Keratinocyte (primary cell): Measurements from ENCODE around the gene ADAM12. TPM values are rescaled to one million over a fixed set of nuclear protein-coding genes. Genes with fewer than 3 reads are reported as not detected.

Experiments
- DNase-seq: peaks from one replicate; pipeline ENCODE4 v3.0.0-alpha.2; 2011; ENCODE audit warnings: low read depth, missing footprints, low spot score
- FAIRE-seq: peaks from 2 replicates; lab custom pipeline; 2011; peaks lifted over from hg19 to GRCh38; lab: Jason Lieb, UNC
- H2AFZ ChIP-seq: 2 replicates; pipeline ENCODE4 v1.6.0; 2012; ENCODE audit warnings: low read length, control low read depth, inconsistent platforms; ENCODE audit not compliant: control insufficient read depth
- H3K27ac ChIP-seq: 2 replicates; pipeline ENCODE4 v1.5.1; 2011; ENCODE audit warnings: low read length; ENCODE audit not compliant: control insufficient read depth, insufficient read depth
- H3K27me3 ChIP-seq: 3 replicates; pipeline ENCODE4 v1.6.0; 2011; ENCODE audit warnings: low read length; ENCODE audit not compliant: control insufficient read depth, insufficient read depth; ENCODE audit errors: extremely low read depth
- H3K36me3 ChIP-seq, 2 experiments: 2 replicates in 1 of 2; 3 replicates in 1 of 2; pipeline ENCODE4 v1.5.1; 2011; ENCODE audit warnings: low read length in 2 of 2, mild to moderate bottlenecking in 1 of 2; ENCODE audit not compliant: control insufficient read depth in 2 of 2, insufficient read depth in 2 of 2; ENCODE audit errors: extremely low read depth in 1 of 2
- H3K4me1 ChIP-seq: 3 replicates; pipeline ENCODE4 v1.5.1; 2011; ENCODE audit warnings: low read length; ENCODE audit not compliant: control insufficient read depth, insufficient read depth; ENCODE audit errors: extremely low read depth
- H3K4me2 ChIP-seq: 3 replicates; pipeline ENCODE4 v1.6.0; 2011; ENCODE audit warnings: low read depth, low read length; ENCODE audit not compliant: control insufficient read depth, insufficient read depth; ENCODE audit errors: extremely low read depth
- H3K4me3 ChIP-seq, 3 experiments: fragments of 200-600 bp in 1 of 3; sonication (generic) in 1 of 3; 2 replicates in 2 of 3; 3 replicates in 1 of 3; pipeline ENCODE4 v1.5.1; 2011 to 2016; ENCODE audit warnings: low read length in 3 of 3, mild to moderate bottlenecking in 3 of 3, control low read depth in 2 of 3, inconsistent platforms in 1 of 3, low read depth in 1 of 3, mixed read lengths in 1 of 3, mixed run types in 1 of 3, moderate library complexity in 1 of 3; ENCODE audit not compliant: control insufficient read depth in 2 of 3, insufficient read depth in 2 of 3; ENCODE audit errors: extremely low read depth in 1 of 3
- H3K79me2 ChIP-seq: 2 replicates; pipeline ENCODE4 v1.6.0; 2012; ENCODE audit warnings: low read length; ENCODE audit not compliant: control insufficient read depth, insufficient read depth
- H3K9ac ChIP-seq: 3 replicates; pipeline ENCODE4 v1.6.0; 2011; ENCODE audit warnings: low read length; ENCODE audit not compliant: control insufficient read depth, insufficient read depth; ENCODE audit errors: extremely low read depth
- H3K9me1 ChIP-seq: 3 replicates; pipeline ENCODE4 v1.6.0; 2011; ENCODE audit warnings: low read length; ENCODE audit not compliant: control insufficient read depth, insufficient read depth; ENCODE audit errors: extremely low read depth
- H3K9me3 ChIP-seq: 2 replicates; pipeline ENCODE4 v1.5.1; 2012; ENCODE audit warnings: low read depth, low read length; ENCODE audit not compliant: control insufficient read depth
- H4K20me1 ChIP-seq: 3 replicates; pipeline ENCODE4 v1.6.0; 2011; ENCODE audit warnings: low read length; ENCODE audit not compliant: control insufficient read depth, insufficient read depth; ENCODE audit errors: extremely low read depth
- CTCF ChIP-seq, 3 experiments: IDR thresholded peaks in 1 of 3; conservative IDR thresholded peaks in 1 of 3; optimal IDR thresholded peaks in 1 of 3; 2 replicates in 2 of 3; 3 replicates in 1 of 3; pipeline versions ENCODE3 to v1.5.1; 2011; ENCODE audit warnings: low read length in 3 of 3, mild to moderate bottlenecking in 3 of 3, moderate library complexity in 2 of 3, control low read depth in 1 of 3, inconsistent platforms in 1 of 3; ENCODE audit not compliant: insufficient read depth in 2 of 3; ENCODE audit errors: extremely low read depth in 1 of 3
- EZH2 ChIP-seq: IDR thresholded peaks from one replicate; pipeline ENCODE4 v1.6.1; 2012; ENCODE audit warnings: inconsistent platforms, mild to moderate bottlenecking, low read length, moderate library complexity
- dilution Hi-C: fragments of 300-500 bp; cut with MboI; formaldehyde crosslinking; loops from one replicate; pipeline ENCODE4 v1.7.0; 2020; ENCODE audit warnings: low sequenced_read_pairs; ENCODE audit not compliant: extremely low pct_ligation_motif_present
- polyA plus RNA-seq, 5 experiments: library from polyadenylated mRNA; depleted of rRNA in 3 of 5; stranded (reverse) in 3 of 5; stranded (forward) in 1 of 5; unstranded in 1 of 5; fragments of >200 nt; gene quantifications; 1 replicate in 1 of 5; 2 replicates in 3 of 5; 3 replicates in 1 of 5; pipeline versions ENCODE4 v1.2.1 to v1.2.3, GENCODE V29; 2011 to 2012; ENCODE audit warnings: missing spikeins in 2 of 5, low read depth in 1 of 5, low replicate concordance in 1 of 5

ADAM12 gene
- polyA plus RNA-seq, 1 donor (not counting 4 experiments of a cell fraction or from before 2014, with no cell fraction given), result 0.07 TPM

- no peak for FAIRE-seq
- TF ChIP-seq EZH2 (no peak), CTCF (optimal IDR thresholded peaks at IDR 0.05 in 1 of 3, IDR thresholded peaks at IDR 0.05 in 1 of 3, conservative IDR thresholded peaks at IDR 0.05 in 1 of 3; ENCODE audit: extremely low read depth in 1 of 3, insufficient read depth in 2 of 3, low read length in 3 of 3) (no peak)
- no peak for DNase-seq
- Histone ChIP-seq H3K27me3 (peaks cover 3% of the 10 kb centered on the region), H2AFZ (no peak overlapping the region), H3K36me3 (no peaks in the 10 kb centered on the region), H3K4me2 (no peak overlapping the region), H3K9me3 (no peaks in the 10 kb centered on the region), H3K27ac (no peak overlapping the region), H3K9ac (no peak overlapping the region), H3K4me1 (no peaks in the 10 kb centered on the region), H4K20me1 (no peaks in the 10 kb centered on the region), H3K9me1 (no peaks in the 10 kb centered on the region), H3K4me3 (no peak overlapping the region), H3K79me2 (no peaks in the 10 kb centered on the region)
- dilution Hi-C loops, result no loop called here
Measured at GRCh38 chr10:126110489-126111180, 277.6 kb downstream of the ADAM12 start.

GRCh38 chr10:126109893-126110292, 278.4 kb downstream of the ADAM12 start:
- Histone ChIP-seq H3K4me1 (no peaks in the 10 kb centered on the region), H2AFZ (no peak overlapping the region), H3K9me1 (no peaks in the 10 kb centered on the region), H3K4me3 (no peak overlapping the region), H3K27me3 (peaks cover 3% of the 10 kb centered on the region), H3K9ac (no peak overlapping the region), H4K20me1 (no peaks in the 10 kb centered on the region), H3K27ac (no peak overlapping the region), H3K36me3 (no peaks in the 10 kb centered on the region), H3K79me2 (no peaks in the 10 kb centered on the region), H3K9me3 (no peaks in the 10 kb centered on the region), H3K4me2 (no peak overlapping the region)
- dilution Hi-C loops, result no loop called here
- TF ChIP-seq CTCF (optimal IDR thresholded peaks at IDR 0.05 in 1 of 3, IDR thresholded peaks at IDR 0.05 in 1 of 3, conservative IDR thresholded peaks at IDR 0.05 in 1 of 3; ENCODE audit: extremely low read depth in 1 of 3, insufficient read depth in 2 of 3, low read length in 3 of 3) (no peak), EZH2 (no peak)
- FAIRE-seq, result no peak
- DNase-seq, result no peak
